ENCODE results near the gene PPM1L.

PPM1L gene

GRCh38 chr3:160911411-160911810, 155.4 kb downstream of the PPM1L start:
- no peak for TF ChIP-seq CTCF (conservative IDR thresholded peaks at IDR 0.05; ENCODE audit: low read depth, low read length)
- Histone ChIP-seq H3K4me2 (no peak overlapping the region), H3K4me1 (ENCODE audit: low read depth, poor library complexity, severe bottlenecking) (no peaks in the 10 kb centered on the region), H3K4me3 (IDR thresholded peaks at IDR 0.05; ENCODE audit: insufficient read depth, low read depth, low read length) (no peak overlapping the region), H3K79me2 (ENCODE audit: insufficient read depth, low read depth) (0 out of 2 replicates have a peak, but pooled peaks cover 5% of the 10 kb centered on the region), H3K27ac (no peak overlapping the region), H3K9ac (no peak overlapping the region), H3K27me3 (ENCODE audit: insufficient read depth, low read depth) (no peaks in the 10 kb centered on the region), H2AFZ (ENCODE audit: low read depth) (no peak overlapping the region), H4K20me1 (ENCODE audit: insufficient read depth) (no peaks in the 10 kb centered on the region), H3K36me3 (ENCODE audit: insufficient read depth) (no peaks in the 10 kb centered on the region)

DNA sequence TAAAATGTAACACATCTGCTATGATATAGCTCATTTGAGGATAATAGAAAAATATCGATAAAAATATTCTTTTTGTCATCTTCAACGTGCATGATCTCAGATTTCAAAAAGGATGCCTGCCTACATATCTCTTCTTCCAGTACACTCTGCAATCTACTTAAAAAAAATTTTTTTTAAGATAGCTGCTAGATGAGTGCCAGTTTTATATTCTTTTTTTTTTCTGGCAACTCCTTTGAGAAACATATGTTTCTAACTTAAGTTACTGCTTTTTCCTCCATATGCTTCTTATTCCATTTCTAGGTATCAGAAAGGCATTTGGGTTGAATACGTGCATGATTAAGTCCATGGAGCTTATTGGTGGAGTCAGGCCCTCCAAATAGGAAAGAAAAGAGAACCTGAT, 160.4 kb downstream of the PPM1L start:
- no peaks in the 10 kb centered on the region for H3K36me3 ChIP-seq (ENCODE audit: insufficient read depth)
- no peak overlapping the region for H3K4me2 ChIP-seq
- no peak overlapping the region for H3K4me3 ChIP-seq (IDR thresholded peaks at IDR 0.05; ENCODE audit: insufficient read depth, low read depth, low read length)
- H2AFZ ChIP-seq (ENCODE audit: low read depth), result no peak overlapping the region
- TF ChIP-seq CTCF (conservative IDR thresholded peaks at IDR 0.05; ENCODE audit: low read depth, low read length), result no peak
- H3K27me3 ChIP-seq (ENCODE audit: insufficient read depth, low read depth), result no peaks in the 10 kb centered on the region
- no peaks in the 10 kb centered on the region for H3K79me2 ChIP-seq (ENCODE audit: insufficient read depth, low read depth)
- H3K4me1 ChIP-seq (ENCODE audit: low read depth, poor library complexity, severe bottlenecking), result no peaks in the 10 kb centered on the region
- no peak overlapping the region for H3K27ac ChIP-seq
- no peaks in the 10 kb centered on the region for H4K20me1 ChIP-seq (ENCODE audit: insufficient read depth)
- no peak overlapping the region for H3K9ac ChIP-seq

DNA sequence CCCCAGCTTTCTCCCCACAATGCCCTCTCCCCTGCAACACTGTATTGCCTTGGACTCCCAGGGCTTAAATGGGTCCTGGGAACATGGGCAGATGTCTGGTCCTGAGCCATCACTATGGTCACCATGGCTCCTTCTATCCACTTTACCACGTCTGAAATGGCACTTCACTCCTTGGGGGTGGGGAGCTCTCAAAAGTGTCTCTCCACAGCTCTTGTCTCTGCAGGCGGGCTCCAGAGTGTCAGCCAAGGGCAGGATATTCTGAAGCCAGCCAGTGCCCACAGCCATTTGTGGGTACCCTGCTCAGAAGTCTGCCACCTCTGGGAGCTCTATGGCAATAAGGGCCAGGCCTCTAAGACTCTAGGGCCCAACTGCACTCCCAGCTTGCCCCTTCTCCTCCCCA, 163.9 kb downstream of the PPM1L start:
- Histone ChIP-seq H3K4me2 (no peak overlapping the region), H3K4me3 (IDR thresholded peaks at IDR 0.05; ENCODE audit: insufficient read depth, low read depth, low read length) (no peak overlapping the region), H4K20me1 (ENCODE audit: insufficient read depth) (no peaks in the 10 kb centered on the region), H3K79me2 (ENCODE audit: insufficient read depth, low read depth) (no peaks in the 10 kb centered on the region), H2AFZ (ENCODE audit: low read depth) (no peak overlapping the region), H3K9ac (no peak overlapping the region), H3K36me3 (ENCODE audit: insufficient read depth) (no peaks in the 10 kb centered on the region), H3K27me3 (ENCODE audit: insufficient read depth, low read depth) (no peaks in the 10 kb centered on the region), H3K27ac (no peak overlapping the region), H3K4me1 (ENCODE audit: low read depth, poor library complexity, severe bottlenecking) (no peaks in the 10 kb centered on the region)
- no peak for TF ChIP-seq CTCF (conservative IDR thresholded peaks at IDR 0.05; ENCODE audit: low read depth, low read length)

GRCh38 chr3:160921020-160921635, 165.1 kb downstream of the PPM1L start:
- Histone ChIP-seq H3K27ac (no peak overlapping the region), H3K4me1 (ENCODE audit: low read depth, poor library complexity, severe bottlenecking) (peaks cover 2% of the 10 kb centered on the region), H4K20me1 (ENCODE audit: insufficient read depth) (no peaks in the 10 kb centered on the region), H2AFZ (ENCODE audit: low read depth) (no peak overlapping the region), H3K9ac (no peak overlapping the region), H3K4me3 (IDR thresholded peaks at IDR 0.05; ENCODE audit: insufficient read depth, low read depth, low read length) (no peak overlapping the region), H3K27me3 (ENCODE audit: insufficient read depth, low read depth) (no peaks in the 10 kb centered on the region), H3K36me3 (ENCODE audit: insufficient read depth) (no peaks in the 10 kb centered on the region), H3K4me2 (no peak overlapping the region), H3K79me2 (ENCODE audit: insufficient read depth, low read depth) (no peaks in the 10 kb centered on the region)
- TF ChIP-seq CTCF (conservative IDR thresholded peaks at IDR 0.05; ENCODE audit: low read depth, low read length), result peak; percentile 58

Data from KMS-11 (cell line).